Esophagus squamous epithelium (tissue), 4 donors: ENCODE data around the gene B3GALT6.

ENCODE experiments used
- CTCF ChIP-seq, 6 experiments: fragments of 450-650 bp in 4 of 6; fragments of 200-600 bp in 2 of 6; sonication (generic) in 2 of 6; IDR thresholded peaks; one replicate each; pipeline ENCODE4 v1.5.1; 2016 to 2019; ENCODE audit warnings: antibody characterized with exemption in 6 of 6, mild to moderate bottlenecking in 4 of 6, moderate library complexity in 4 of 6
- POLR2A ChIP-seq, 4 donors: fragments of 450-650 bp; IDR thresholded peaks; one replicate each; pipeline ENCODE4 v1.6.1; 2017; ENCODE audit warnings: antibody characterized with exemption in 4 of 4, mild to moderate bottlenecking in 4 of 4, moderate library complexity in 3 of 4

GRCh38 chr1:1259540-1259939, 27.5 kb downstream of the B3GALT6 start:
- TF ChIP-seq POLR2A (IDR thresholded peaks at IDR 0.05): no peak
- TF ChIP-seq CTCF (IDR thresholded peaks at IDR 0.05): no peak
